ENCODE data around the gene NOSTRIN.
"Not testable (repeated sequence)": the region's sequence is repeated elsewhere in the genome, so short reads cannot be mapped to it uniquely, and the experiment has no call there.

The NOSTRIN gene

DNA sequence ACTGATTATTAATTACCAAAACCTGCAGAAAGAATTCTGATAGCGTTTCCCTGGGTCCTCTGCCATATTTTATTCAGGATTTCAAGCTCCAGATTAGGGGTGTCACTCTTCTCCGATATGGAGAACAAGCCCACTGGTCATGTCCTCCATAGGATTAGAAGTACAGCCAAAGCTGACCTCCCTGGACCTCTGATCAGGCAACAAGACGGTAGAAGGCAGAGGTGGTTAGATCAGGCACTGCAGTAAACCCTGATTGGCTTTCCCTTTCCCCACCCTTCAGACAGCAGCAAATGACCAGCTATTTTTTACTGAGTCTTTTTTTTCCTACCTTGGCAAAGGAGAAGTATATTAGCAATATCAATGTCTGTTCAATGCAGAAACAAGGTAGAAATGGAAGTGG is 50.0 kb downstream of the NOSTRIN start:
- H3K4me3 ChIP-seq (ENCODE audit: low read length), result no peak overlapping the region
- DNase-seq (ENCODE audit: low read depth), result no peak
- TF ChIP-seq, protein P1, sequence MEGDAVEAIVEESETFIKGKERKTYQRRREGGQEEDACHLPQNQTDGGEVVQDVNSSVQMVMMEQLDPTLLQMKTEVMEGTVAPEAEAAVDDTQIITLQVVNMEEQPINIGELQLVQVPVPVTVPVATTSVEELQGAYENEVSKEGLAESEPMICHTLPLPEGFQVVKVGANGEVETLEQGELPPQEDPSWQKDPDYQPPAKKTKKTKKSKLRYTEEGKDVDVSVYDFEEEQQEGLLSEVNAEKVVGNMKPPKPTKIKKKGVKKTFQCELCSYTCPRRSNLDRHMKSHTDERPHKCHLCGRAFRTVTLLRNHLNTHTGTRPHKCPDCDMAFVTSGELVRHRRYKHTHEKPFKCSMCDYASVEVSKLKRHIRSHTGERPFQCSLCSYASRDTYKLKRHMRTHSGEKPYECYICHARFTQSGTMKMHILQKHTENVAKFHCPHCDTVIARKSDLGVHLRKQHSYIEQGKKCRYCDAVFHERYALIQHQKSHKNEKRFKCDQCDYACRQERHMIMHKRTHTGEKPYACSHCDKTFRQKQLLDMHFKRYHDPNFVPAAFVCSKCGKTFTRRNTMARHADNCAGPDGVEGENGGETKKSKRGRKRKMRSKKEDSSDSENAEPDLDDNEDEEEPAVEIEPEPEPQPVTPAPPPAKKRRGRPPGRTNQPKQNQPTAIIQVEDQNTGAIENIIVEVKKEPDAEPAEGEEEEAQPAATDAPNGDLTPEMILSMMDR (conservative IDR thresholded peaks at IDR 0.05; ENCODE audit: low read depth, low read length), result no peak

- no peak overlapping the region for H3K4me3 ChIP-seq (ENCODE audit: low read length)
- no peak for DNase-seq (ENCODE audit: low read depth)
- TF ChIP-seq, protein P1 (conservative IDR thresholded peaks at IDR 0.05; ENCODE audit: low read depth, low read length), result no peak
Observed at GRCh38 chr2:168853471-168853870, 51.0 kb downstream of the NOSTRIN start.

DNA sequence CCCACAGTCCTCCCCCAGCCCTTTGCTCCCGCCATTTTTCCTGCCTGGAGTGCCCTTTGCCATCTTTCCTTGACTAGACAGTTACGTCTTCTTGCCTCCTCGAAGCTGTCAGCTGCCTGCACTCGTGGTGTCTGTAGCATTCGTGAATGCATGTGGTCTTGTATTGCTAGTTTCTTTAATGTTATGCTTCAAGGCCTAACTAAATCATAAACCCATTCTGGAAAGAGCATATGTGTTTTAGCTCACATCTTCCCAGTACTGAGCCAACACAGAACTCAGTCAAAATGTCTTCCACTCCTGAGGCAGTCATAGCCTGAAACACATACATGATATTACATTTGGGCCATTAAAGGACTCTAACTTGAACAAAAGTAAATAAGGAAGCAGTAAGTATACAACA is 52.2 kb downstream of the NOSTRIN start:
- no peak overlapping the region for H3K4me3 ChIP-seq (ENCODE audit: low read length)
- TF ChIP-seq, protein P1 (conservative IDR thresholded peaks at IDR 0.05; ENCODE audit: low read depth, low read length), result no peak
- DNase-seq (ENCODE audit: low read depth), result no peak

GRCh38 chr2:168855601-168856000 is 53.2 kb downstream of the NOSTRIN start:
- TF ChIP-seq, protein P1 (conservative IDR thresholded peaks at IDR 0.05; ENCODE audit: low read depth, low read length), result no peak

GRCh38 chr2:168858146-168858545 is 55.7 kb downstream of the NOSTRIN start:
- no peak for DNase-seq (ENCODE audit: low read depth)
- TF ChIP-seq, protein P1 (conservative IDR thresholded peaks at IDR 0.05; ENCODE audit: low read depth, low read length), result no peak

More at GRCh38 chr2:168855601-168856000, 53.2 kb downstream of the NOSTRIN start:
- no peak overlapping the region for H3K4me3 ChIP-seq (ENCODE audit: low read length)
- DNase-seq (ENCODE audit: low read depth), result no peak

GRCh38 chr2:168867164-168867563 is 64.7 kb downstream of the NOSTRIN start:
- DNase-seq (ENCODE audit: low read depth); H3K4me3 ChIP-seq (ENCODE audit: low read length): not testable (repeated sequence)

More at GRCh38 chr2:168858146-168858545, 55.7 kb downstream of the NOSTRIN start:
- no peak overlapping the region for H3K4me3 ChIP-seq (ENCODE audit: low read length)

DNA sequence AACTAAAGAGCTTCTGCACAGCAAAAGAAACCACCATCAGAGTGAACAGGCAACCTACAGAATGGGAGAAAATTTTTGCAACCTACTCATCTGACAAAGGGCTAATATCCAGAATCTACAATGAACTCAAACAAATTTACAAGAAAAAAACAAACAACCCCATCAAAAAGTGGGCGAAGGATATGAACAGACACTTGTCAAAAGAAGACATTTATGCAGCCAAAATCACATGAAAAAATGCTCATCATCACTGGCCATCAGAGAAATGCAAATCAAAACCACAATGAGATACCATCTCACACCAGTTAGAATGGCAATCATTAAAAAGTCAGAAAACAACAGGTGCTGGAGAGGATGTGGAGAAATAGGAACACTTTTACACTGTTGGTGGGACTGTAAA is 67.9 kb downstream of the NOSTRIN start:
- not testable (repeated sequence) for H3K4me3 ChIP-seq (ENCODE audit: low read length); DNase-seq (ENCODE audit: low read depth)

GRCh38 chr2:168870824-168871223 is 68.4 kb downstream of the NOSTRIN start:
- not testable (repeated sequence) for DNase-seq (ENCODE audit: low read depth); H3K4me3 ChIP-seq (ENCODE audit: low read length)

DNA sequence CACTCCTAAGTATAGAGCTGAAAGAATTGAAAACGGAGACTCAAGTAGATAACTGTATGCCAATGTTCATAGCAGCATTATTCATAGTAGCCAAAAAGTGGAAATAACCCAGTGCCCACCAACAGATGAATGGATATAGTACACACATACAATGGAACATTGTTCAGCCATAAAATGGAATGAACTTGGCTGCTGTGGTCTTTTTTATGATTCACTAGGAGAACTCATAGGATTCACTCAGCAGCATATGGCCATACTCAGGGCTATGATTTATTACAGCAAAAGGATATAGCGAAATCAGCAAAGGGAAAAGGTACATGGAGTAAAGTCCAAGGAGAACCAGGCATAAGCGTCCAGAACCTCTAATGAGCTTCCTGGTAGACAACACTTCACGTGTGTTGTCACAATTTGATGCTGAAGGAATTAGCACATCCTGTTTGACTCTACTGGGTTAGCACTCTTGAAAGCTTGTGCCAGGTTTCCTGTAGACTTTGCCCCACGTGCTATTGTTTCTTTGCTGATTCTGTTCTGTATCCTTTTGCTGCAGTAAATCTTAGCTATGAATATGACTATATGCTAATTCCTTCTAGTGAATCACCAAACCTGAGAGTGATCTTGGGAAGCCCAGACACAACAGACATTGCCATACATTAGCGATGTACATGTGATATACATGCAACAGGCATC is 72.1 kb downstream of the NOSTRIN start:
- TF ChIP-seq, protein P1 (conservative IDR thresholded peaks at IDR 0.05; ENCODE audit: low read depth, low read length), result no peak
- DNase-seq (ENCODE audit: low read depth), result no peak

DNA sequence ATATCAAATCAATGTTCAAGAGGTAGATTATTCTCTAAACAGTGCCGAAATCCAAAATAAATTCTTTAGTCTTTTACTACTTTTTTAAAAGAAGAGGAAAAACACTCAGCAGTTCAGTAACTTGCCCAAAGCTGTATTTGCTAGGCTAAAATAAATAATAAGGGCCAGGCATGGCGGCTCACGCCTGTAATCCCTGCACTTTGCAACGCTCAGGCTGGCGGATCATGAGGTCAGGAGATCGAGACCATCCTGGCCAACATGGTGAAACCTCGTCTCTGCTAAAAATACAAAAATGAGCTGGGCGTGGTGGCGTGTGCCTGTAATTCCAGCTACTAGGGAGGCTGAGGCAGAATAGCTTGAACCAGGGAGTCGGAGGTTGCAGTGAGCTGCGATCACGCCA is 79.7 kb downstream of the NOSTRIN start:
- not testable (repeated sequence) for H3K4me3 ChIP-seq (ENCODE audit: low read length); DNase-seq (ENCODE audit: low read depth)

More for the DNA sequence above, 72.1 kb downstream of the NOSTRIN start:
- H3K4me3 ChIP-seq (ENCODE audit: low read length), result no peak overlapping the region

All from retinal pigment epithelial cell (primary cell).